Endothelial cell of umbilical vein (primary cell): ENCODE measurements around the gene GRM8. TPM values are rescaled to one million over a fixed set of nuclear protein-coding genes. Genes with fewer than 3 reads are reported as not detected.

Experiments used
- BruUV-seq: library from RNA; stranded (reverse); fragments of 400-500 nt; replicated peaks from 2 replicates; lab custom pipeline; 2021; lab: Mats Ljungman, UMichigan
- CTCF ChIA-PET: fragments of 300-600, 350-600 bp; sonication (Branson Sonifier 250); formaldehyde crosslinking; loops from one replicate; lab custom pipeline; 2021; ENCODE audit warnings: antibody characterized with exemption, inconsistent platforms; lab: Charles Lee
- POLR2A ChIA-PET: fragments of 300-600, 350-600 bp; sonication (Branson Sonifier 250); formaldehyde crosslinking; loops from one replicate; lab custom pipeline; 2021; ENCODE audit warnings: antibody characterized with exemption, inconsistent platforms; lab: Charles Lee
- DNase-seq: peaks from one replicate; pipeline ENCODE4 v3.0.0-alpha.2; 2011; ENCODE audit warnings: low read depth, low spot score
- FAIRE-seq: peaks from 2 replicates; lab custom pipeline; 2011; peaks lifted over from hg19 to GRCh38; lab: Jason Lieb, UNC
- H2AFZ ChIP-seq: 2 replicates; pipeline ENCODE4 v1.6.0; 2012; ENCODE audit warnings: low read depth, low read length, control low read depth, inconsistent platforms
- H3K27ac ChIP-seq: 2 replicates; pipeline ENCODE4 v1.5.1; 2011; ENCODE audit warnings: low read depth, mild to moderate bottlenecking, control low read depth, low read length, moderate library complexity; ENCODE audit not compliant: insufficient read depth
- H3K27me3 ChIP-seq, 2 experiments: 2 replicates each; pipeline versions ENCODE4 v1.6.0 to v1.6.1; 2011; ENCODE audit warnings: low read length in 2 of 2, mixed read lengths in 1 of 2; ENCODE audit not compliant: control insufficient read depth in 2 of 2, insufficient read depth in 2 of 2
- H3K36me3 ChIP-seq, 2 experiments: 2 replicates in 1 of 2; 3 replicates in 1 of 2; pipeline ENCODE4 v1.5.1; 2011; ENCODE audit warnings: low read length in 2 of 2, mild to moderate bottlenecking in 1 of 2, moderate library complexity in 1 of 2; ENCODE audit not compliant: control insufficient read depth in 2 of 2, insufficient read depth in 2 of 2; ENCODE audit errors: extremely low read depth in 1 of 2
- H3K4me1 ChIP-seq: 3 replicates; pipeline ENCODE4 v1.5.1; 2011; ENCODE audit warnings: mild to moderate bottlenecking, low read length; ENCODE audit not compliant: control insufficient read depth, insufficient read depth; ENCODE audit errors: extremely low read depth
- H3K4me2 ChIP-seq: 2 replicates; pipeline ENCODE4 v1.6.1; 2011; ENCODE audit warnings: low read length, control low read depth, mixed read lengths; ENCODE audit not compliant: insufficient read depth
- H3K4me3 ChIP-seq, 3 experiments: fragments of 200-600 bp in 1 of 3; sonication (generic), shearing (Covaris generic) in 1 of 3; replicated peaks in 1 of 3; 2 replicates each; pipeline ENCODE4 v1.5.1; 2011 to 2016; ENCODE audit warnings: control low read depth in 3 of 3, low read length in 3 of 3, mild to moderate bottlenecking in 2 of 3, inconsistent platforms in 1 of 3, low read depth in 1 of 3, moderate library complexity in 1 of 3; ENCODE audit not compliant: insufficient read depth in 1 of 3
- H3K79me2 ChIP-seq: 2 replicates; pipeline ENCODE4 v1.6.0; 2012; ENCODE audit warnings: low read length, inconsistent platforms; ENCODE audit not compliant: control insufficient read depth, insufficient read depth
- H3K9ac ChIP-seq: replicated peaks from 2 replicates; pipeline ENCODE3; 2011; ENCODE audit warnings: low read length, control low read depth; ENCODE audit not compliant: insufficient read depth; ENCODE audit errors: extremely low read depth
- H3K9me1 ChIP-seq: replicated peaks from 3 replicates; pipeline ENCODE4 v1.6.0; 2011; ENCODE audit warnings: mild to moderate bottlenecking, low read length; ENCODE audit not compliant: control insufficient read depth, insufficient read depth; ENCODE audit errors: extremely low read depth
- H3K9me3 ChIP-seq: replicated peaks from 2 replicates; pipeline ENCODE4 v1.5.1; 2012; ENCODE audit warnings: low read length, inconsistent platforms; ENCODE audit not compliant: control insufficient read depth, insufficient read depth
- H4K20me1 ChIP-seq: replicated peaks from 2 replicates; pipeline ENCODE3; 2011; ENCODE audit warnings: mild to moderate bottlenecking, low read length; ENCODE audit not compliant: control insufficient read depth, insufficient read depth; ENCODE audit errors: extremely low read depth
- CTCF ChIP-seq, 2 donors: IDR thresholded peaks; 1 replicate in 1 of 2; 2 replicates in 1 of 2; pipeline ENCODE4 v1.5.1; 2011; ENCODE audit warnings: low read length in 2 of 2, mild to moderate bottlenecking in 2 of 2, moderate library complexity in 2 of 2, control low read depth in 1 of 2, inconsistent platforms in 1 of 2, low read depth in 1 of 2; ENCODE audit not compliant: insufficient read depth in 1 of 2; ENCODE audit errors: extremely low read depth in 1 of 2
- EZH2 ChIP-seq: IDR thresholded peaks from 2 replicates; pipeline ENCODE4 v1.6.1; 2012; ENCODE audit warnings: borderline replicate concordance, low read depth, mild to moderate bottlenecking, moderate library complexity, low read length, inconsistent platforms; ENCODE audit not compliant: severe bottlenecking
- FOS ChIP-seq: IDR thresholded peaks from 2 replicates; pipeline ENCODE4 v1.6.1; 2011; ENCODE audit warnings: mild to moderate bottlenecking, low read length, moderate library complexity, borderline replicate concordance; ENCODE audit not compliant: insufficient read depth
- GATA2 ChIP-seq: IDR thresholded peaks from 2 replicates; pipeline ENCODE4 v1.7.0; 2011; ENCODE audit warnings: low read depth, mild to moderate bottlenecking, moderate library complexity, mixed read lengths, low read length; ENCODE audit not compliant: insufficient read length, insufficient read depth
- JUN ChIP-seq: IDR thresholded peaks from 2 replicates; pipeline ENCODE4 v1.6.1; 2011; ENCODE audit warnings: borderline replicate concordance, low read depth; ENCODE audit not compliant: insufficient read length, insufficient read depth
- MYC ChIP-seq: IDR thresholded peaks from one replicate; pipeline ENCODE4 v1.6.1; 2011; ENCODE audit warnings: mild to moderate bottlenecking, low read depth, low read length
- POLR2A ChIP-seq: IDR thresholded peaks from 2 replicates; pipeline ENCODE4 v1.6.1; 2012; ENCODE audit warnings: low read depth, mild to moderate bottlenecking, control low read depth, low read length
- POLR2AphosphoS5 ChIP-seq: IDR thresholded peaks from 2 replicates; pipeline ENCODE4 v1.6.1; 2012; ENCODE audit warnings: low read depth, mild to moderate bottlenecking, control low read depth, low read length, moderate library complexity; ENCODE audit not compliant: insufficient read depth
- dilution Hi-C: fragments of 300-500 bp; cut with MboI; formaldehyde crosslinking; loops from one replicate; pipeline ENCODE4 v1.15.0; 2019; ENCODE audit warnings: low sequenced_read_pairs; ENCODE audit not compliant: extremely low pct_ligation_motif_present
- intact Hi-C: fragments of 100-400 bp; cut with micrococcal nuclease; formaldehyde crosslinking; loops from one replicate; pipeline ENCODE4 v1.10.0; 2022
- polyA plus RNA-seq, 4 experiments: library from polyadenylated mRNA; depleted of rRNA in 3 of 4; stranded (reverse) in 3 of 4; unstranded in 1 of 4; fragments of >200 nt; gene quantifications; 2 replicates each; pipeline versions ENCODE4 v1.2.1 to v1.2.3, GENCODE V29; 2011 to 2012; ENCODE audit warnings: missing spikeins in 1 of 4
- total RNA-seq: library from RNA; stranded (reverse); gene quantifications from 2 replicates; pipeline ENCODE4 v1.2.3, GENCODE V29; 2021
- TF ChIP-seq, protein P1 (sequence below): IDR thresholded peaks from 2 replicates; pipeline ENCODE4 v1.6.1; 2011; ENCODE audit not compliant: insufficient read depth, insufficient read length

The GRM8 gene
- total and polyA plus RNA-seq, 2 donors (not counting 3 experiments of a cell fraction or from before 2014, with no cell fraction given): not detected

GRCh38 chr7:127107601-127108007 lies 145.1 kb downstream of the GRM8 start:
- Histone ChIP-seq H4K20me1 (no peaks in the 10 kb centered on the region), H3K9me3 (no peaks in the 10 kb centered on the region), H3K27ac (no peak overlapping the region), H3K4me3 (no peak overlapping the region), H3K9me1 (no peaks in the 10 kb centered on the region), H3K4me1 (no peaks in the 10 kb centered on the region), H3K9ac (no peak overlapping the region), H3K27me3 (no peaks in the 10 kb centered on the region), H3K4me2 (no peak overlapping the region), H3K36me3 (no peaks in the 10 kb centered on the region), H2AFZ (no peak overlapping the region), H3K79me2 (no peaks in the 10 kb centered on the region)
- peak; percentile 44 for FAIRE-seq
- POLR2A ChIA-PET: no interaction called here
- TF ChIP-seq GATA2 (no peak), CTCF (IDR thresholded peaks at IDR 0.05; ENCODE audit: extremely low read depth in 1 of 2, insufficient read depth in 1 of 2, low read depth in 1 of 2, low read length in 2 of 2) (peak in 1 of 2 donors; percentile 34)
- BruUV-seq: no TSS peak
- CTCF ChIA-PET: no interaction called here
- dilution Hi-C loops (no loop called here), intact Hi-C loops (loop anchor here (1.0 kb wide), 1 partner anchor 147 kb away; no protein-coding TSS in a partner anchor)
- peak; percentile 21 for DNase-seq

GRCh38 chr7:127093340-127093739 lies 159.4 kb downstream of the GRM8 start:
- no peak overlapping the region for H3K27ac ChIP-seq
- no peaks in the 10 kb centered on the region for H3K9me3 ChIP-seq
- no peak for TF ChIP-seq EZH2
- TF ChIP-seq, protein P1, sequence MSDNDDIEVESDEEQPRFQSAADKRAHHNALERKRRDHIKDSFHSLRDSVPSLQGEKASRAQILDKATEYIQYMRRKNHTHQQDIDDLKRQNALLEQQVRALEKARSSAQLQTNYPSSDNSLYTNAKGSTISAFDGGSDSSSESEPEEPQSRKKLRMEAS: no peak
- TF ChIP-seq GATA2: no peak
- no peak for TF ChIP-seq POLR2AphosphoS5
- no peak for TF ChIP-seq POLR2A
- no peak for TF ChIP-seq CTCF (IDR thresholded peaks at IDR 0.05; ENCODE audit: extremely low read depth in 1 of 2, insufficient read depth in 1 of 2, low read depth in 1 of 2, low read length in 2 of 2)
- TF ChIP-seq JUN: no peak
- no peak for TF ChIP-seq MYC
- no peak for TF ChIP-seq FOS
- no peak for DNase-seq
- no peaks in the 10 kb centered on the region for H3K36me3 ChIP-seq
- BruUV-seq: no TSS peak
- POLR2A ChIA-PET: no interaction called here
- no peaks in the 10 kb centered on the region for H4K20me1 ChIP-seq
- intact Hi-C loops: no loop called here
- no peak overlapping the region for H3K4me3 ChIP-seq
- CTCF ChIA-PET: no interaction called here
- dilution Hi-C loops: no loop called here
- H3K27me3 ChIP-seq: no peaks in the 10 kb centered on the region
- H2AFZ ChIP-seq: no peak overlapping the region
- no peaks in the 10 kb centered on the region for H3K9me1 ChIP-seq
- no peak overlapping the region for H3K9ac ChIP-seq
- no peak overlapping the region for H3K4me2 ChIP-seq
- no peak for FAIRE-seq
- H3K4me1 ChIP-seq: no peaks in the 10 kb centered on the region
- no peaks in the 10 kb centered on the region for H3K79me2 ChIP-seq
